MV-4-11 (cell line): Measurements from ENCODE around the gene TMA16.

Experiments
- DNase-seq: peaks from one replicate; lab custom pipeline; 2025; lab: John Stamatoyannopoulos, UW

Gene TMA16

GRCh38 chr4:163563592-163563991, 69.1 kb downstream of the TMA16 start:
- no peak for DNase-seq

GRCh38 chr4:163564221-163564720, 69.8 kb downstream of the TMA16 start:
- no peak for DNase-seq

GRCh38 chr4:163565226-163566135, 71.0 kb downstream of the TMA16 start:
- DNase-seq: no peak

GRCh38 chr4:163566257-163566796, 71.8 kb downstream of the TMA16 start:
- no peak for DNase-seq

GRCh38 chr4:163568843-163569242, 74.4 kb downstream of the TMA16 start:
- no peak for DNase-seq
